ENCODE measurements around the gene OR6K3.

Gene OR6K3

GRCh38 chr1:158686111-158687009 lies 34.2 kb downstream of the OR6K3 start, which contains the start of gene SPTA1:
Gene SPTA1, minus strand, starts transcription at chr1:158686715. Its CDS starts 198 bp downstream, at chr1:158686517.
- no peak for DNase-seq

GRCh38 chr1:158685085-158685484 lies 35.4 kb downstream of the OR6K3 start:
- no peak for DNase-seq

DNA sequence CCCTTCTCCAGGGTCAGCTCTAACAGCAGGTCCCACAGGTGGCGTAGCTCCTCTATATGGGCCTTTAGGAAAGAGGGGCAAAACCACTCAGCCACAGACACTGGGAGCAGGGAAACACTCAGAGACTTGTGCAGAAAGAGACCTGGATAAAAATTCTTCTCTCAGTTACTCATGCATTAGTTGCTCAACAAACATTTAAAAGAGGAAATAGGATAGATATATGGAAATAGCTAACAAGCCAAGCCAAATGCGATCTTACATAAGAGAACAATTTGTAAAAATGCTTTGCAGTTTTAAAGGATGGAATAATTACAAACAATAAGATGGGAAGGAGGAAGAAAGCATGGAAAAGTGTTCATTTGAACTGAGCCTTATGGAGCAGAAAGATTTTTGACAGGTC lies 38.9 kb downstream of the OR6K3 start:
- DNase-seq, result no peak

- DNase-seq, result no peak
These were observed 41.2 kb downstream of the OR6K3 start for GRCh38 chr1:158679289-158679688.

GRCh38 chr1:158675563-158676323 lies 44.8 kb downstream of the OR6K3 start:
- no peak for DNase-seq

- DNase-seq, result no peak
These were observed 46.2 kb downstream of the OR6K3 start for GRCh38 chr1:158674302-158674701.

Data from fibroblast of upper back skin (primary cell).